SK-N-MC (cell line): ENCODE data around the gene CPA4.

Experiments used
- DNase-seq: peaks from one replicate; pipeline ENCODE4 v3.0.0-alpha.2; 2011; ENCODE audit warnings: low read depth, low spot score
- H3K27ac ChIP-seq: fragments of 200-600 bp; sonication (generic); 2 replicates; pipeline ENCODE4 v1.5.1; 2016; ENCODE audit warnings: mixed run types
- H3K36me3 ChIP-seq: fragments of 200-600 bp; sonication (generic); 2 replicates; pipeline ENCODE4 v1.6.1; 2017; ENCODE audit warnings: antibody characterized with exemption, low read length, mixed read lengths; ENCODE audit not compliant: insufficient read depth
- H3K4me3 ChIP-seq: fragments of 200-600 bp; sonication (generic); 2 replicates; pipeline ENCODE4 v1.5.1; 2016
- H3K9ac ChIP-seq: fragments of 200-600 bp; sonication (generic); 2 replicates; pipeline ENCODE4 v1.8.0; 2017; ENCODE audit warnings: mixed run types, mixed read lengths; ENCODE audit not compliant: insufficient read length
- H3K9me3 ChIP-seq: fragments of 200-600 bp; sonication (generic); 2 replicates; pipeline ENCODE4 v1.6.1; 2017; ENCODE audit warnings: low read depth, mild to moderate bottlenecking, antibody characterized with exemption, low read length, moderate library complexity, mixed read lengths
- EZH2 ChIP-seq: fragments of 200-600 bp; sonication (generic); IDR thresholded peaks from one replicate; pipeline ENCODE4 v1.6.1; 2017; ENCODE audit warnings: antibody characterized with exemption
- FOXP2 ChIP-seq: optimal IDR thresholded peaks from 2 replicates; pipeline ENCODE3; 2011; ENCODE audit warnings: mild to moderate bottlenecking, moderate library complexity; ENCODE audit not compliant: insufficient read depth; ENCODE audit errors: extremely low read length, control extremely low read depth
- POLR2AphosphoS5 ChIP-seq: IDR thresholded peaks from 2 replicates; pipeline ENCODE4 v1.6.1; 2012; ENCODE audit warnings: mild to moderate bottlenecking, low read depth, low read length, borderline replicate concordance

The CPA4 gene

GRCh38 chr7:130329681-130330080 lies 36.7 kb downstream of the CPA4 start:
- H3K9me3 ChIP-seq = no peaks in the 10 kb centered on the region
- no peaks in the 10 kb centered on the region for H3K36me3 ChIP-seq
- DNase-seq = no peak

GRCh38 chr7:130332259-130333053 lies 39.5 kb downstream of the CPA4 start:
- TF ChIP-seq FOXP2 (no peak), POLR2AphosphoS5 (no peak), EZH2 (no peak)
- no peak overlapping the region for H3K27ac ChIP-seq
- H3K9me3 ChIP-seq = no peaks in the 10 kb centered on the region
- no peak overlapping the region for H3K9ac ChIP-seq
- DNase-seq = no peak
- H3K36me3 ChIP-seq = no peaks in the 10 kb centered on the region
- no peak overlapping the region for H3K4me3 ChIP-seq

More at GRCh38 chr7:130329681-130330080, 36.7 kb downstream of the CPA4 start:
- Histone ChIP-seq H3K9ac (no peak overlapping the region), H3K4me3 (no peak overlapping the region), H3K27ac (no peak overlapping the region)
- TF ChIP-seq FOXP2 = no peak
- TF ChIP-seq EZH2 = no peak
- TF ChIP-seq POLR2AphosphoS5 = no peak

DNA sequence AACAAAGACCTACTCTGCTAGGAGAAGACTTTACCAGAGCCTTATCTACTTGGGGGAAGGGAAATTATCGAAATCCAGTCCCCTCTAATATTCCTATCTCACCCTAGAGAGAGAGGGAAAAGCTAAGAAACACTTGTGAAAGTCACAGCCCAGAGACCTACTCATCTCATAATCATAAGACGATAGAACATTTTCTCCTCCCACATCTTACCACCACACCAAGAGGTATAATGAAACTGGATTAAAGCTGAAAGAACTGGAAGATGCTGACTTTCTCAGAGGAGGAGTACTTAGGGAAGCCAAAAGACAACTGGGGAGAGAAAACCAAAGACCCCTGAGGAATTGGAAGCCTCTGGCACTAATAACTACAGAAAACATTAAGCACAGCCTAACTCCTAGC lies 40.9 kb downstream of the CPA4 start:
- Histone ChIP-seq H3K9ac (no peak overlapping the region), H3K9me3 (no peaks in the 10 kb centered on the region), H3K36me3 (no peaks in the 10 kb centered on the region), H3K4me3 (no peak overlapping the region), H3K27ac (no peak overlapping the region)
- no peak for DNase-seq
- no peak for TF ChIP-seq EZH2
- TF ChIP-seq POLR2AphosphoS5 = no peak
- TF ChIP-seq FOXP2 = no peak

DNA sequence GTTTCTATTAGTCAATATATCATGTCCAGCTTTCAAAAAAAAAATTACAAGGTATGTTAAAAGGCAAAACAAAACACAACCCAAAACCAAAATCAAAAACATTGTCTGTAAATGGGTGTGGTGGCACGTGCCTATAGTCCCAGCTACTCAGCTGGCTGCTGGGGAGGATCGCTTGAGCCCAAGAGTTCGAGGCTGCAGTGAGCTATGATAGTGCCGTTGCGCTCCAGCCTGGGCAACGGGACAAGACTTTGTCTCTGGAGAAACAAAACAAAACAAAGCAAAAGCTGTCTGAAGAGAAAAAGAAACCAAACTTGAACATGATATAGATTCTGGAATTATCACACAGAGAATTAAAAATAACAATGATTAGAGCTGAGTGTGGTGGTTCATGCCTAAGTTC lies 41.3 kb downstream of the CPA4 start:
- Histone ChIP-seq H3K36me3 (no peaks in the 10 kb centered on the region), H3K27ac (no peak overlapping the region), H3K9ac (no peak overlapping the region), H3K9me3 (no peaks in the 10 kb centered on the region), H3K4me3 (no peak overlapping the region)
- TF ChIP-seq EZH2 = no peak
- no peak for TF ChIP-seq FOXP2
- TF ChIP-seq POLR2AphosphoS5 = no peak
- DNase-seq = no peak

- H3K27ac ChIP-seq = no peak overlapping the region
- DNase-seq = no peak
- H3K4me3 ChIP-seq = no peak overlapping the region
- H3K9me3 ChIP-seq = no peaks in the 10 kb centered on the region
- H3K36me3 ChIP-seq = no peaks in the 10 kb centered on the region
- no peak overlapping the region for H3K9ac ChIP-seq
- TF ChIP-seq POLR2AphosphoS5 (no peak), EZH2 (no peak), FOXP2 (no peak)
Observed at GRCh38 chr7:130337410-130337971, 44.5 kb downstream of the CPA4 start.

- no peak for DNase-seq
- TF ChIP-seq FOXP2 (no peak), POLR2AphosphoS5 (no peak), EZH2 (no peak)
- no peak overlapping the region for H3K4me3 ChIP-seq
- H3K27ac ChIP-seq = no peak overlapping the region
- H3K9ac ChIP-seq = no peak overlapping the region
- no peaks in the 10 kb centered on the region for H3K36me3 ChIP-seq
- H3K9me3 ChIP-seq = no peaks in the 10 kb centered on the region
Observed at GRCh38 chr7:130338233-130338632, 45.3 kb downstream of the CPA4 start.

DNA sequence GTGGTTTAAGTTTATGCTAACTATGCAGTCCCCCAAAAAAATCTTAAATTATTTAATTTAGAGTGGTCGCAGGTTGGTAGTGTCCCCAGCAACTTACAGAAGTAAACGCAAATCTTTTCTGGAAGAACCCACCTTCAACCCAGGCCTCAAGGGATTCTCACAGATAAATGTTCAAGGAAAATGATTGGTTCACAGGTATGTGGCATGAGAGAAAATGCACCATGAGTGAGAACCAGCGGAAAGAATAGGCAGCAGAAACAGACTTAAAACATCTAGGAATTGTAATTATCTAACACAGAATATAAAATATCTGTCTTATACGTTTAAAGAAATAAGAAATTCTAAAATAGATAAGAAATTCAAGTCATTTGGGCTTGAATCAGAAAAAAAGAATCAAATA lies 48.9 kb downstream of the CPA4 start:
- no peaks in the 10 kb centered on the region for H3K9me3 ChIP-seq
- DNase-seq = no peak
- H3K36me3 ChIP-seq = no peaks in the 10 kb centered on the region

DNA sequence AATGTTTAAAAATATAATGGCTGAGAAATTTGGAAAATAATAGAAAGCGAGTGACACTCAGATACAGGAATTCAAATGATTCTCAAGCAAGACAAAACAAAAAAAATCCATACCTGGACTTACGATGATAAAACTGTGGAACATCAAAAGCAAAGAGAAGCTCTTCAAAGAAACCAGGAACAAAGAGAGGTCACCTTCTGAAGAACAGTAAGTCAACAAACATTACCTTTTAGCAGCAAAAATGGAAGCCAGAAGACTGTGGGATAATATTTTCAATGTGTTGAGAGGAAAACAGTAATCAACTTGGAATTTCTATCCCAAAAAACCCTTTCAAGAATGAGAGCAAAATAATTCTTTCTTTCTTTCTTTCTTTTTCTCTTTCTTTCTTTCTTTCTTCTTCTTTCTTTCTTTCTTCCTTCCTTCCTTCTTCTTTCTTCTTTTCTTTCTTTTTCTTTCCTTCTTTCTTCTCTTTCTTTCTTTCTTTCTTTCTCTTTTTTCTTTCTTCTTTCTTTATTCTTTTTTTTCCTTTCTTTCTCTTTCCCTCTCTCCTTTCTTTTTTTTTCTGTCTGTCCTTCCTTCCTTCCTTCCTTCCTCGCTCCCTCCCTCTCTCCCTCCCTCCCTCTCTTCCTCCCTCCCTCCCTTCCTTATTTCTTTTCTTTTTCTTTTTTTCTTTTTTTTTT lies 49.9 kb downstream of the CPA4 start:
- no peaks in the 10 kb centered on the region for H3K9me3 ChIP-seq
- no peak overlapping the region for H3K27ac ChIP-seq
- DNase-seq = no peak
- no peak overlapping the region for H3K4me3 ChIP-seq
- no peak overlapping the region for H3K9ac ChIP-seq
- TF ChIP-seq POLR2AphosphoS5 (no peak), FOXP2 (no peak), EZH2 (no peak)
- H3K36me3 ChIP-seq = no peaks in the 10 kb centered on the region

More for the DNA sequence above, 48.9 kb downstream of the CPA4 start:
- H3K9ac ChIP-seq = no peak overlapping the region
- no peak overlapping the region for H3K27ac ChIP-seq
- TF ChIP-seq EZH2 (no peak), FOXP2 (no peak)
- H3K4me3 ChIP-seq = no peak overlapping the region
